Peyer's patch (tissue), 4 donors: ENCODE measurements around the gene OR7A10. TPM values are rescaled to one million over a fixed set of nuclear protein-coding genes. Genes with fewer than 3 reads are reported as not detected.

ENCODE experiments used
- DNase-seq, 3 donors: peaks; one replicate each; pipeline ENCODE4 v3.0.0-alpha.2; 2017 to 2019
- H3K27ac ChIP-seq, 4 donors: fragments of 200-600 bp; sonication (generic); one replicate each; pipeline ENCODE4 v1.5.1; 2016 to 2019
- H3K27me3 ChIP-seq, 2 donors: fragments of 200-600 bp; sonication (generic); one replicate each; pipeline ENCODE4 v1.5.1; 2019
- H3K36me3 ChIP-seq, 3 donors: fragments of 200-600 bp; sonication (generic); one replicate each; pipeline ENCODE4 v1.5.1; 2016 to 2019
- H3K4me1 ChIP-seq, 4 donors: fragments of 200-600 bp; sonication (generic); one replicate each; pipeline ENCODE4 v1.5.1; 2016 to 2019
- H3K4me3 ChIP-seq, 4 donors: fragments of 200-600 bp; sonication (generic); 1 replicate in 3 of 4; 2 replicates in 1 of 4; pipeline ENCODE4 v1.5.1; 2016 to 2019; ENCODE audit warnings: mild to moderate bottlenecking in 1 of 4
- H3K9me3 ChIP-seq, 4 donors: fragments of 200-600 bp; sonication (generic); one replicate each; pipeline ENCODE4 v1.5.1; 2016 to 2019; ENCODE audit warnings: mild to moderate bottlenecking in 1 of 4
- POLR2A ChIP-seq, 2 donors: fragments of 450-650 bp; IDR thresholded peaks; one replicate each; pipeline ENCODE4 v1.5.1; 2017; ENCODE audit warnings: antibody characterized with exemption in 2 of 2, mild to moderate bottlenecking in 2 of 2, moderate library complexity in 2 of 2
- total RNA-seq, 4 donors: library from RNA; depleted of rRNA; stranded (reverse); fragments of >200 nt; gene quantifications; one replicate each; pipeline ENCODE4 v1.1.0, GENCODE V29; 2016
- TF ChIP-seq, protein P1 (sequence below), 6 experiments: fragments of 450-650 bp in 4 of 6; fragments of 200-600 bp in 2 of 6; sonication (generic) in 1 of 6; IDR thresholded peaks; one replicate each; pipeline ENCODE4 v1.5.1; 2017 to 2019; ENCODE audit warnings: antibody characterized with exemption in 6 of 6, mild to moderate bottlenecking in 3 of 6, moderate library complexity in 1 of 6

The OR7A10 gene
- not detected for total RNA-seq

DNA sequence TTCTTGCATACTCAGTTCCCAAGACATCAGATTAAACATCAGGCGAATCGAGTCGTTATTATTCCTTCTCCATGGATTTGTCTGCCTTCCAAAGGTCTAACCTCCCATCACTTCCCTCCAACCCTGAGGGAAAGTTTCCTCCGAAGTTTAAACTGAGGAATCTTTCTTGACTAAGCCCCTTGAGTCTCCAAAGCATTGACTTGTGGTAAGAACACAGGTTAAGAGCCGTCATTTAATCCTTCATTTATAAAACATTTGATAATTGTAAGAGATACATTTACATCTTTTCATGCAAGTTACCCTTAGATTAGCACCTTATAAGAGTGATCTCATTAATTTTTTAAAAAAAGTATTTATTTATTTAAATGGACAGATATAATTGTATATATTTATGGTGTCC lies at the start of gene OR7A10:
TSS of gene OR7A10 (minus strand) at position 101 of the 400 bp plus-strand sequence. CDS start 7,045 bp downstream, outside the sequence.
- no peaks in the 10 kb centered on the region for H3K36me3 ChIP-seq
- no peaks in the 10 kb centered on the region for H3K27me3 ChIP-seq
- no peak within 1 kb of the TSS for H3K4me3 ChIP-seq
- no peaks in the 10 kb centered on the region for H3K4me1 ChIP-seq
- TF ChIP-seq, protein P1, sequence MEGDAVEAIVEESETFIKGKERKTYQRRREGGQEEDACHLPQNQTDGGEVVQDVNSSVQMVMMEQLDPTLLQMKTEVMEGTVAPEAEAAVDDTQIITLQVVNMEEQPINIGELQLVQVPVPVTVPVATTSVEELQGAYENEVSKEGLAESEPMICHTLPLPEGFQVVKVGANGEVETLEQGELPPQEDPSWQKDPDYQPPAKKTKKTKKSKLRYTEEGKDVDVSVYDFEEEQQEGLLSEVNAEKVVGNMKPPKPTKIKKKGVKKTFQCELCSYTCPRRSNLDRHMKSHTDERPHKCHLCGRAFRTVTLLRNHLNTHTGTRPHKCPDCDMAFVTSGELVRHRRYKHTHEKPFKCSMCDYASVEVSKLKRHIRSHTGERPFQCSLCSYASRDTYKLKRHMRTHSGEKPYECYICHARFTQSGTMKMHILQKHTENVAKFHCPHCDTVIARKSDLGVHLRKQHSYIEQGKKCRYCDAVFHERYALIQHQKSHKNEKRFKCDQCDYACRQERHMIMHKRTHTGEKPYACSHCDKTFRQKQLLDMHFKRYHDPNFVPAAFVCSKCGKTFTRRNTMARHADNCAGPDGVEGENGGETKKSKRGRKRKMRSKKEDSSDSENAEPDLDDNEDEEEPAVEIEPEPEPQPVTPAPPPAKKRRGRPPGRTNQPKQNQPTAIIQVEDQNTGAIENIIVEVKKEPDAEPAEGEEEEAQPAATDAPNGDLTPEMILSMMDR (IDR thresholded peaks at IDR 0.05) = no peak
- no peak for TF ChIP-seq POLR2A (IDR thresholded peaks at IDR 0.05)
- H3K27ac ChIP-seq = no peak within 1 kb of the TSS
- DNase-seq = no peak
- no peaks in the 10 kb centered on the region for H3K9me3 ChIP-seq

DNA sequence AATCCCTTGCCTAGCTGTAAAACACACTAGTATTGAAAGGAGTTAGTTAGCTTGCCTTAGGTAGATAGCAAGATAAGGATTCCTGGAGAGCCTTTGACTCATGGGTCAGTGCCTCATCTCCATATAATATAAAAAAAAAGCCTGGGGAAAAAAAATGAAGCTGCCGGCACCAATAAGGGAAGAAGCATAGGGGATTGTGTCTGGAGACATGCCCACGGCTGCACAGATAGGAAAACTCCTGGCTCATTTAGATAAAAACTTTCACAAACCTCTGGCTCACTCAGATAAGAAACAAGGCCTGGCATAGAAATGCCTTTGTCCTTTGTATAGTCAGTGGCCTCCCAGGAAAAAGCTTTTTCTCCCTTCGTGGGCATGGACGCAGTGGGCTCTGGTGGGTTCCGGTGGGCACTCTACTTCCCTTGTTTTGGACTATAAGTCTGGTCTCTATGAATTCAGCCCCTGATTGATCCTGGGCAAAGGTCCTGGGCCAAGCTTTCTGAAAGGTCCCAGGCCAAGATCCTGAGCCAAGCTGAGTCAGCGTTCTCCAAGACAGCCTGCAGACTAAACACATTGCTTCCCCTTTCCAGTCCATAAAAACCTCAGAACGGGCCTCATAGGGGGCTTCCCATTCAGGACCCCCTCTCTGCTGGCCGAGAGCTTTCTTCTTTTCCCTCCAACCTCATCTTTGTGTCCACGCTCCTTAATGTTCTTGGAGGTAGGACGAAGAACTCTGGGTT lies 42.1 kb upstream of the OR7A10 start:
- H3K4me1 ChIP-seq = peaks cover 0 to 7% (median 0%) of the 10 kb centered on the region in 4 donors
- no peaks in the 10 kb centered on the region for H3K27me3 ChIP-seq
- no peak for DNase-seq
- TF ChIP-seq POLR2A (IDR thresholded peaks at IDR 0.05) = no peak
- TF ChIP-seq, protein P1 (IDR thresholded peaks at IDR 0.05) = no peak
- H3K27ac ChIP-seq = no peak overlapping the region
- no peaks in the 10 kb centered on the region for H3K9me3 ChIP-seq
- no peak overlapping the region for H3K4me3 ChIP-seq
- no peaks in the 10 kb centered on the region for H3K36me3 ChIP-seq

DNA sequence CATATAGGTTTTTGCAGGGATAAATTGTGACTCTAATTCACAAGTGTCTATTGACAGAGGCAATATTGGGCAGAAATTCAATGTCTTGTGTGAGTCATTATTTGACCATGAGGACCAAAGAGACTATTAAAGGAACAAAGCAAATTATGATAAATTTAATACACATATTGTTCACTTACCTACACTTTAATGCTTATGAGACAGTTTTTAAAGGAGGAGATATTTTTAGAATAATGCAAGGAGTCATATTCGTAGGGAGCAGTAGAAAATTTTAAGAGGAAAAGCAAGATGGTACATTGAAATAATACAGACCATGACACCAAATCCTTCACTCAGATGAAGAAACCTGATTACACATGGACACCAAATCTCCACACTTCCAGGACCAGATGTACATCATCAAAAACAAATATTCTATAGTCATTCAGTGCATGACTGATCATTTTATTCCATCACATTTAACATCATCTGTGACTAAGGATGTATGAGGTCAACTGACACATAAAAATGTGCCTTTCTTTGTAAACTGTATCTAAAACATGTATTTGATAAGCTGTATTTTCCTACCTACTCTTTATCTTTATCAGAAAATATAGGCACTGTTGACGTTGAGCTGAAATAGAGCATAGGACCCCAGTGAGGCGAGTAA lies 41.4 kb upstream of the OR7A10 start:
- Histone ChIP-seq H3K27ac (no peak overlapping the region), H3K4me1 (peaks cover 0 to 7% (median 0%) of the 10 kb centered on the region in 4 donors), H3K4me3 (no peak overlapping the region), H3K9me3 (no peaks in the 10 kb centered on the region), H3K27me3 (no peaks in the 10 kb centered on the region), H3K36me3 (no peaks in the 10 kb centered on the region)
- no peak for DNase-seq
- TF ChIP-seq POLR2A (IDR thresholded peaks at IDR 0.05) = no peak
- TF ChIP-seq, protein P1 (IDR thresholded peaks at IDR 0.05) = no peak

DNA sequence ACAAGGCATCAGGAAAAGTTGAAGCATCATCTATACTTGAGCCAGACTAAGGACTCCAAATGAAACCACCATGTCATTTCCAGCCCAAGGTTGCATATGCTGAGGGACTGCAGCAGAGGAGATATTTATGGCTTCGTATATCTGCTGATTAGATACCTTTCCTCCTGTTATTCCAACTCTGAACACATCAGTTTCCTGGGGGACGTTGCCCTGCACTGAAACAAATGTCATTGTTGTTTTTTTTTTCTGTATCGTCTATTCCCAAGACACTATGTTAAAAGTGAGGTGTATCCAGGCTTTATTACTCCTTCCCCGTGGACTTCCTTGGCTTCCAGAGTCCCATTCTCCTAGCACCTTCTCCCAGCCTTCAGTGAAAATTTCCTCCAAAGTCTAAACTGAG lies 37.3 kb upstream of the OR7A10 start, which contains the start of gene OR7A17:
TSS of gene OR7A17 (minus strand) at position 101 of the 400 bp plus-strand sequence. CDS start 4,777 bp downstream, outside the sequence.
- Histone ChIP-seq H3K36me3 (no peaks in the 10 kb centered on the region), H3K27ac (no peak within 1 kb of the TSS), H3K9me3 (no peaks in the 10 kb centered on the region), H3K4me3 (no peak within 1 kb of the TSS), H3K27me3 (no peaks in the 10 kb centered on the region), H3K4me1 (peaks cover 0 to 7% (median 0%) of the 10 kb centered on the region in 4 donors)
- DNase-seq = no peak
- TF ChIP-seq, protein P1 (IDR thresholded peaks at IDR 0.05) = no peak
- TF ChIP-seq POLR2A (IDR thresholded peaks at IDR 0.05) = no peak

DNA sequence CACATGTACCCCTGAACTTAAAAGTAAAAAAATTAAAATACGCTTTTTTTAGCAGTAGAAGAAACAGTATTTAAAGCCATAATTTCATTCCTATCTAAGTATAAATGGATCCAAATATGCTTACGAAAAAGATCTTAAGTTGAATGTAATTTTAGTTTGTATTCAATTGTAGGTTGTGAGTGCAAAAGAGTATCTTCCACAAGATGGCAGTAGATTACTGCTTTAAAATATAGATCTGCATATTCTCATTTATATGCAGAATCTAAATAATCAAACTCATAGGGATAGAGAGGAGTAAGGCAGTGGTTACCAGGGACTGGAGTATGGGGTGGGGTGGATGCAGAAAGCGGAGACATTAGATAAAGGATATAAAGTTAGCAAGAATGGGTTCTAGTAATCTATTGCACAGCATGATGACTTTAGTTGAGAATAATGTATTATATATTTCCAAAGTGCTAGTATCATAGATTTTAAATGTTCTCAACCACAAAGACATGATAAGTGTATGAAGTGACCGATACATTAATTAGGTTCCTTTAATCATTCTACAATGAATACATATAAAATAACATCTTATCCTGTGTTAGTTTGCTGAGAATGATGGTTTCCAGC lies 23.0 kb upstream of the OR7A10 start:
- no peak overlapping the region for H3K4me3 ChIP-seq
- DNase-seq = no peak
- H3K27me3 ChIP-seq = no peaks in the 10 kb centered on the region
- TF ChIP-seq, protein P1 (IDR thresholded peaks at IDR 0.05) = peak in 4 of 6 experiments; percentile 9 to 51 (median 38)
- no peak for TF ChIP-seq POLR2A (IDR thresholded peaks at IDR 0.05)
- H3K4me1 ChIP-seq = no peaks in the 10 kb centered on the region
- no peaks in the 10 kb centered on the region for H3K9me3 ChIP-seq
- H3K27ac ChIP-seq = no peak overlapping the region
- H3K36me3 ChIP-seq = no peaks in the 10 kb centered on the region
